ENCODE measurements around the gene ACO1.

- TF ChIP-seq POLR2A (IDR thresholded peaks at IDR 0.05; ENCODE audit: low read length): no peak
- TF ChIP-seq GATA1 (IDR thresholded peaks at IDR 0.05; ENCODE audit: low read depth, low read length): no peak
Measured at GRCh38 chr9:32424616-32425015, 40.2 kb downstream of the ACO1 start.

All from erythroblast (primary cell).